GM19395 (cell line): ENCODE data around the gene CAT.

Source experiments
- ATAC-seq: cut with Tn5 transposase; IDR thresholded peaks from one replicate; pipeline ENCODE4 v1.9.1; 2021; ENCODE audit warnings: mild to moderate bottlenecking, moderate library complexity; ENCODE audit not compliant: unreplicated experiment

CAT gene

GRCh38 chr11:34458525-34458924, 19.8 kb downstream of the CAT start:
- ATAC-seq: no peak

GRCh38 chr11:34459507-34460162, 20.9 kb downstream of the CAT start:
- no peak for ATAC-seq

- ATAC-seq: no peak
Measured at GRCh38 chr11:34460278-34460677, 21.5 kb downstream of the CAT start.

DNA sequence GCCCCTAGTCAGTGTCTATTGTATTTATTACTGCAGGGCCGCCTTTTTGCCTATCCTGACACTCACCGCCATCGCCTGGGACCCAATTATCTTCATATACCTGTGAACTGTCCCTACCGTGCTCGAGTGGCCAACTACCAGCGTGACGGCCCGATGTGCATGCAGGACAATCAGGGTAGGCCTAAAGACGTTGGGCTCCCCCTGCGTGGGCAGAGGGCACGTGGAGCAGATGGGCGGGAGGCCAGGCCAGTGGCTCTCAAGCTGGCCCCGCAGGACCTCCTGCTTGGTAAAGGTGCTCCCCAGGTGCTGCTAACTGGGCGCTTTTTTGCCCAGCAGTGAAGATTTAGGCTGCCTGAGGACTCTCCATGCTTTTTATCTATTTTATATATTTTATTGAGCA, 22.5 kb downstream of the CAT start:
- no peak for ATAC-seq

- no peak for ATAC-seq
Measured at GRCh38 chr11:34464591-34465051, 25.9 kb downstream of the CAT start.

GRCh38 chr11:34466802-34467488, 28.2 kb downstream of the CAT start:
- ATAC-seq: no peak

- ATAC-seq: no peak
Measured at GRCh38 chr11:34468209-34468841, 29.6 kb downstream of the CAT start.

DNA sequence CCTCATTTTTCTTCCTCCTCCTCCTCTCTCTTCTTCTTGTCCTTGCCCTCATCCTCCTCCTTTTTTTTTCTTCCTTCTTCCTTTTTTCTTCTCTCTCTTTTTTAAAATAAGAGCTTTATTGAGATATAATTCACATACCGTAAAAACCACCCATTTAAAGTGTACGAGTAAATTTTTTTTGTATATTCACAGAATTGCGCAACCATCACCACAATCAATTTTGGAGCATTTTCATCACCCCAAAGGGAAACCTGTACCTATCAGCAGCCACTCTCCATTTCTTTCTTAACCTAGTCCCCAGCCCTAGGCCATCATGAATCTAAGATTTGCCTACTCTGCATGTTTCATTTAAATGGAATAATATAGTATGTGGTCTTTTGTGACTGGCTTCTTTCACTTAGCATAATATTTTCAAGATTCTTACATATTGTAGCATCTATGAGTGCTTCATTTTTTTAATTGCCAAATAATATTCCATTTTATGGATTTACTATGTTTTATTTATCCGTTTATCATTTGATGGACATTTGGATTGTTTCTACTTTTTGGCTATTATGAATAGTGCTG, 35.0 kb downstream of the CAT start:
- no peak for ATAC-seq

DNA sequence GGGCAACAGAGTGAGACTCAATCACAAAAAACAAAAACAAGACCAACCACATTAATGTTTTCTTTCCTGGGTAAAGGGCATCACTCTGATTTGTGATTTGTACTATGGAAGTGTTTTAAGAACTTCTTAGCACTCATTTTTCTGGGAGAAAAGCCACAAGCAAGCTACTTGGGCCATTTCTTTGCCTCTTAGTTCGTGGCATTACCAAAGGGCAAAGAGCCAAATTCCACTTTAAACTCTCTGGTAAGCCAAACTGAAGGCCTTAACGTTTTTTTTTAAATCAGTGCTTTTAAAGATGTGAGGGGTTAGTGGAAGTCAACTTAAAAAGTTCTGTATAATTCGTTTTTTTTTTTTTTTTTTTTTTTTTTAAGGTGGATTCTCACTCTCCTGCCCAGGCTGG, 36.9 kb downstream of the CAT start:
- no peak for ATAC-seq

- ATAC-seq: no peak
Measured at GRCh38 chr11:34476849-34477248, 38.1 kb downstream of the CAT start.

DNA sequence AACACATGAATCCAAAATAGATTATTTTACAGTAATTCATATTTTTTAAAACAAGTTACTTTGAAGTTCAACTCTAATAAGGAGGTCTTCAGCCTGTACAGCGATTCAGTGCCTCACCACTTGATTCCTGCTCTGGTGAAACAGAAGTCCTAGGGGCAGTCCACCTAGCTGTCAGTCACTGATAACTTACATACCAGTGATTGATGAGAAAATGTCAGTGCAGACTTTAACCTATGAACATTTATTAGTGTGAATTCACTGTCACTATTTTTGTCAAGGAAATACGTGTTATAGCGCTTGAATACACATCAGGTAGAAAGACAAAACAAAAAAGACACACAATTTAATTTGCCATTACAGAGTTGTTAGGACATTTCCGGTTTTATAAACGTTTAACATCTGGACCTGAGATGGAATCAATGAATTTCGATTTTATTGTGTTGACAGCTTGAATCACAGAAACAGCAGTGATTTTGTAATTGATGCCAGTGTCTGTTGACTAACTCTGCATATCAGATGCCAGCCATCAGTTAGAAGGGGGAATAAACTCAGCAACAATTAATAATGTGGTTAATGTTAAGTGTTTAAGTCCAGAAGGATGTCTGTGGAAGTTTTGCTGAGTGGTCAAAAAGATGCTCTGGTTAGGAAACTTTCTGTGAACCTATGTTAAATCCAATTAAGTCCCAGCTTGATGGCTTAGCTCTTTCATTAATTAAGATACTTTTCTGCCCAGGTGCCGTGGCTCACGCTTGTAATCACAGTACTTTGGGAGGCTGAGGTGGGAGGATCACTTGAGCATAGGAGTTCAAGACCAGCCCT, 40.3 kb downstream of the CAT start:
- ATAC-seq: no peak

DNA sequence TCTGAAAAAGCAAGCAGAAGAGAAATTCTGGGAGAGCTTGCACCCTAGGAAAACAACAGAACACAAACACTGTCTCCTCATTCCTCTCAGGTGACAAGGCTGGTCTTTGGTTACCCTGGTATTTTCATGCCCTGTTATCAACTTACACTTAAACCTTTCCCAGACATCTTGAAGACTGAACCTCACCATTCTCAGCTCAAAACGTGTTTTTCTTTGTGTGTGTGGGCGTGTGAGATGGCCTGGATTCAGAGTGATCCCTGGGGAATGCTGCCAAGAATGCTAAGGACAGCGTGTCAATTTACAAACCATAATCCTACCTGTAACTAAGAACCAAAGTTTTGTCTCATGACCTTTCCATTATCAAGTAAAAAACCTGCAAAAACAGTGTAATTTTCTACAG, 41.6 kb downstream of the CAT start:
- no peak for ATAC-seq

DNA sequence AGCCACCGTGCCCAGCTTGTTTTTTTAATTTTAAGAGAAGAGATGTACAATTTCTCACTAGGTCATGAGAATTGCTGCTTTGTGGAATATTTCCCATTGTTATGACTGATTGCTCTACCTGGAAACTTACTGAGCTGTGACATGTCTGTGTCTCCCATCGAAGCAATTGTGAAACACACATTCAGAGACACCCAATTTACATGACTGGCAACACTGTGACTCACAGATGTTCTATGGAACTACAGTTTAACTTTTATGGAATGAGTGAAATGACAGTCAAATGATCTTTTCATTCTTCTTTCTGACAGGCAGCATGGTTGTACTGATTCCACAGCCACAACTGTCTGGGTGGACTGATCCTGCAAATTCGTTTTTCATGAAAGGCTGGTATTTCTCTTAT, 42.6 kb downstream of the CAT start:
- ATAC-seq: no peak

DNA sequence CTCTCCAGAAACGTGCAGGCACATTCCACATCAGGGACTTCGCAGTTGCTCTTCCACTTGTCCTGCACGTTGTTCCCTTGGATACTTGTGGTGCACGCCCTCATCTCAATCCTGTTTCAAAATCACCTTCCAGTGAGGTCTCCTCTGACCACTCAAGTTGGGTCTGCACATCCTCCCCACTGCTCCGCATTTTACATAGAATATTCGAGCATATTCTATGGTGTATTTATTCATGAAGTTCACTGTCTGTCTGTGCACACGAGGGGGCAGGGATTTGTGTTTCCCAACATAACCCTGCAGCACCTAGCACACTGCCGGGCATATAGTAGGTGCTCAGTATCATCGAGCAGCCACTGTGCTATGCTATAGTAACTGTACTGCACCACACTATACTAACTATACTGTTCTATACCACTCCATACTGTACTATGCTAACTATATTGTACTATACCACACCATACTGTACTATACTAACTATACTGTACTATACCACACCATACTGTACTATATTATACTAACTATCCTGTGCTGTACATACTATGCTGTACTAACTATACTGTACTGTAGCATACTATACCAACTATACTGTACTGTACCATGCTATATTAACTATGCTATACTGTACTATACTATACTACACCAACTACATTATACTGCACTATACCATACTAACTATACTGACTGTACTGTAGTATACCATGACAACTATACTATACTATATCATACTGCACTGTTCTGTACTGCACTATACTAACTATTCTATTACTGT, 44.6 kb downstream of the CAT start:
- no peak for ATAC-seq

GRCh38 chr11:34487430-34487829, 48.7 kb downstream of the CAT start:
- no peak for ATAC-seq

GRCh38 chr11:34488855-34489557, 50.3 kb downstream of the CAT start:
- no peak for ATAC-seq

- ATAC-seq: no peak
Measured at GRCh38 chr11:34490304-34490703, 51.6 kb downstream of the CAT start.

- no peak for ATAC-seq
Measured at GRCh38 chr11:34492806-34493414, 54.2 kb downstream of the CAT start.

DNA sequence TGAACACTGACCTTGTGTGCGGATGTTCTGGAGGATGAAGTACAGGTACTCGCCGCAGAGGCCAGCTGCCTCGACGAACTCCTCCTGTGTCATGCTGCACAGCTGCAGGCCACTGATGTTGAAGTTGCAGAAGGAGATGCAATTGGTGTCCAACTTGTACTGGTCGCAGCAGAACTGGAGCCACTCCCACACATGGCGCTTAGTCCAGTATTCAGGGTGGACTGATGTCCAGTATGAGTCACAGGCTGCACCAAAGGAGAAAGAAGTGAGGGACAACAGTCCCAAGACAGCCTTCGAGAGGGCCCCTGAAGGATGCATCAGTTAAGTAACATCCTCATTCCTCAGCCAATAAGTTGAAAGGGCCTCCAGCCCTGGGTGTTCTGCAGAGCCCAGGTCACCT, 54.7 kb downstream of the CAT start:
- no peak for ATAC-seq
